ENCODE results near the gene GARIN1A. TPM values are rescaled to one million over a fixed set of nuclear protein-coding genes. Genes with fewer than 3 reads are reported as not detected.

The GARIN1A gene
- total and polyA plus RNA-seq, 2 of the 4 experiments (the other 2 are of a cell fraction): 0.18 to 1.4 TPM

GRCh38 chr7:128693373-128694015 is 21.4 kb downstream of the GARIN1A start:
- H4K20me1 ChIP-seq (ENCODE audit: insufficient read depth, low read length): no peaks in the 10 kb centered on the region
- in situ Hi-C loops (cut with MboI; ENCODE audit: low sequenced_read_pairs): no loop called here

More at GRCh38 chr7:128693373-128694015, 21.4 kb downstream of the GARIN1A start:
- Histone ChIP-seq H4K5ac (ENCODE audit: low read depth, low read length) (no peak overlapping the region), H3K14ac (replicated peaks; ENCODE audit: low read depth, low read length) (no peak overlapping the region), H2BK20ac (ENCODE audit: low read depth, low read length) (no peak overlapping the region), H2AK5ac (ENCODE audit: low read depth, low read length) (no peak overlapping the region), H2BK120ac (ENCODE audit: low read depth, low read length) (no peak overlapping the region), H2BK15ac (ENCODE audit: low read depth, low read length) (no peak overlapping the region), H3K9ac (ENCODE audit: low read depth, low read length) (no peak overlapping the region), H3K56ac (ENCODE audit: extremely low read depth, insufficient read depth, low read length) (no peak overlapping the region), H3K36me3 (ENCODE audit: control insufficient read depth, insufficient read depth, low read length) (no peaks in the 10 kb centered on the region), H3K18ac (ENCODE audit: low read depth, low read length) (no peak overlapping the region), H2BK5ac (ENCODE audit: low read depth, low read length, poor library complexity, severe bottlenecking) (no peak overlapping the region), H4K91ac (ENCODE audit: insufficient read depth, low read depth, low read length) (no peak overlapping the region), H3K79me1 (ENCODE audit: low read depth in 1 of 2, low read length in 2 of 2) (no peaks in the 10 kb centered on the region), H3K9me1 (ENCODE audit: insufficient read depth, low read length) (no peaks in the 10 kb centered on the region), H4K8ac (ENCODE audit: low read depth in 2 of 2, low read length in 2 of 2) (no peak overlapping the region), H2AK9ac (replicated peaks; ENCODE audit: low read depth, low read length, poor library complexity) (peak overlapping the region; percentile 8), H3K27me3 (ENCODE audit: control insufficient read depth, insufficient read depth, low read length) (peaks cover 14% of the 10 kb centered on the region), H3K23ac (ENCODE audit: low read depth, low read length) (no peak overlapping the region), H3K4me3 (ENCODE audit: insufficient read depth, low read depth, low read length) (no peak overlapping the region), H3K27ac (ENCODE audit: insufficient read depth, low read length) (no peak overlapping the region), H2AFZ (replicated peaks; ENCODE audit: low read length, poor library complexity) (no peak overlapping the region), H3K4me2 (ENCODE audit: low read depth, low read length) (no peak overlapping the region), H3K4me1 (ENCODE audit: control insufficient read depth, insufficient read depth, low read length) (no peaks in the 10 kb centered on the region), H3K4ac (ENCODE audit: low read depth, low read length) (no peak overlapping the region), H3K9me3 (ENCODE audit: control insufficient read depth, insufficient read depth, low read length) (no peaks in the 10 kb centered on the region)
- ATAC-seq (ENCODE audit: low read depth) (no peak), DNase-seq (no peak)
- BruUV-seq (replicated peaks): no TSS peak
- dilution Hi-C loops (cut with HindIII; ENCODE audit: low sequenced_read_pairs, unreplicated experiment) (no loop called here), intact Hi-C loops (cut with micrococcal nuclease) (no loop called here)
- TF ChIP-seq FOS (IDR thresholded peaks at IDR 0.05; ENCODE audit: low read depth, low read length): no peak
- TF ChIP-seq BHLHE40 (IDR thresholded peaks at IDR 0.05; ENCODE audit: low read depth, low read length): no peak
- TF ChIP-seq MAZ (IDR thresholded peaks at IDR 0.05; ENCODE audit: borderline replicate concordance, low read depth, low read length): no peak
- TF ChIP-seq POLR2A (IDR thresholded peaks at IDR 0.05; ENCODE audit: low read depth, low read length): no peak
- no peak for TF ChIP-seq CEBPB (IDR thresholded peaks at IDR 0.05; ENCODE audit: low read depth, low read length)
- TF ChIP-seq, protein P1, sequence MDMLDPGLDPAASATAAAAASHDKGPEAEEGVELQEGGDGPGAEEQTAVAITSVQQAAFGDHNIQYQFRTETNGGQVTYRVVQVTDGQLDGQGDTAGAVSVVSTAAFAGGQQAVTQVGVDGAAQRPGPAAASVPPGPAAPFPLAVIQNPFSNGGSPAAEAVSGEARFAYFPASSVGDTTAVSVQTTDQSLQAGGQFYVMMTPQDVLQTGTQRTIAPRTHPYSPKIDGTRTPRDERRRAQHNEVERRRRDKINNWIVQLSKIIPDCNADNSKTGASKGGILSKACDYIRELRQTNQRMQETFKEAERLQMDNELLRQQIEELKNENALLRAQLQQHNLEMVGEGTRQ (IDR thresholded peaks at IDR 0.05; ENCODE audit: low read depth, low read length): no peak
- no peak for TF ChIP-seq NFE2L2 (IDR thresholded peaks at IDR 0.05; ENCODE audit: low read depth, low read length)
- TF ChIP-seq, protein P2, sequence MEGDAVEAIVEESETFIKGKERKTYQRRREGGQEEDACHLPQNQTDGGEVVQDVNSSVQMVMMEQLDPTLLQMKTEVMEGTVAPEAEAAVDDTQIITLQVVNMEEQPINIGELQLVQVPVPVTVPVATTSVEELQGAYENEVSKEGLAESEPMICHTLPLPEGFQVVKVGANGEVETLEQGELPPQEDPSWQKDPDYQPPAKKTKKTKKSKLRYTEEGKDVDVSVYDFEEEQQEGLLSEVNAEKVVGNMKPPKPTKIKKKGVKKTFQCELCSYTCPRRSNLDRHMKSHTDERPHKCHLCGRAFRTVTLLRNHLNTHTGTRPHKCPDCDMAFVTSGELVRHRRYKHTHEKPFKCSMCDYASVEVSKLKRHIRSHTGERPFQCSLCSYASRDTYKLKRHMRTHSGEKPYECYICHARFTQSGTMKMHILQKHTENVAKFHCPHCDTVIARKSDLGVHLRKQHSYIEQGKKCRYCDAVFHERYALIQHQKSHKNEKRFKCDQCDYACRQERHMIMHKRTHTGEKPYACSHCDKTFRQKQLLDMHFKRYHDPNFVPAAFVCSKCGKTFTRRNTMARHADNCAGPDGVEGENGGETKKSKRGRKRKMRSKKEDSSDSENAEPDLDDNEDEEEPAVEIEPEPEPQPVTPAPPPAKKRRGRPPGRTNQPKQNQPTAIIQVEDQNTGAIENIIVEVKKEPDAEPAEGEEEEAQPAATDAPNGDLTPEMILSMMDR (conservative IDR thresholded peaks at IDR 0.05; ENCODE audit: low read depth, low read length): no peak
- TF ChIP-seq RCOR1 (IDR thresholded peaks at IDR 0.05; ENCODE audit: insufficient replicate concordance, low read length): no peak
- no peak for TF ChIP-seq SMC3 (IDR thresholded peaks at IDR 0.05; ENCODE audit: low read depth, low read length)
- TF ChIP-seq MAFK (IDR thresholded peaks at IDR 0.05; ENCODE audit: low read depth, low read length): no peak
- no peak for TF ChIP-seq RFX5 (IDR thresholded peaks at IDR 0.05; ENCODE audit: low read depth, low read length)
- no peak for TF ChIP-seq RAD21 (IDR thresholded peaks at IDR 0.05; ENCODE audit: low read length)
- POLR2A ChIA-PET (ENCODE audit: unreplicated experiment): no interaction called here
- 94% methylated on average over 10 of the region's 19 CpGs; no CpG with 5 or more reads in 1 of the 2 experiments for WGBS, 2 experiments (ENCODE audit: extremely low coverage in 2 of 2, insufficient read length in 1 of 2)
- CTCF ChIA-PET: no interaction called here

All from IMR-90 (cell line).